ENCODE measurements around the gene KCNK13.

Gene KCNK13

DNA sequence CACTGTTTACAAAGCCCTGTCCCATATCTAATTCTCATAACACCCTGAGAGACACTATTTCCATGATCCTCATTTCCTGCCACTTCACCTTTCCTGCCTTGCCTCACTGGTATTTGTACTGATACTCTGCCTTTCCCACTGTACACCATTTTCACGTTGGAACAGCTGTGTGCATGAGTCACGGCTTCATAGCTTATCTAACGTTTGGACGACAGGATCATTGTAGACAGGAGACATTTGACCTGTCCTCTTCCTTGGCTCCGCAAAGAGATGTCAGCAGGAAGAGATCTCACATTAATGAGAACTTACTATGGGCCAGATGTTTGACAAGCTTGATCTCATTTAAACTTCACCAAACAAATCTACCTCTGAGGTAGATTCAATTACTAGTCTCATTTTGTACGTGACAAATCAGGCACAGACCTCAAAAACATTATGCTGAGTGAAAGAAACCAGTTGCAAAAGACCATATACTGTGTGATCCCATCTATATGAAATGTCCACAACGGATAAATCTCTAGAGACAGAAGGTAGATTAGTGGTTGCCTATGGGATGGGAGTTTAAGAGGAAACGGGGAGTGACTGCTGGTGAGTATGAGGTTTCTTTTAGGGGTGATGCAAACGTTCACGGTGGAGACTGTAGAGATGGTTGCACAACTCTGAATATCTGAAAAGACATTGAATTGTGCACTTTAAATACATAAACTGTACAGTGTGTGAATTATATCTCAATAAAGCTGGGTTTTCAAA, 71.2 kb downstream of the KCNK13 start:
- no peak for DNase-seq (ENCODE audit: low spot score)

GRCh38 chr14:90136904-90137303, 75.1 kb downstream of the KCNK13 start:
- DNase-seq (ENCODE audit: low spot score) = no peak

- no peak for DNase-seq (ENCODE audit: low spot score)
Observed at GRCh38 chr14:90137807-90138206, 76.0 kb downstream of the KCNK13 start.

- no peak for DNase-seq (ENCODE audit: low spot score)
Observed at GRCh38 chr14:90139199-90139598, 77.4 kb downstream of the KCNK13 start.

GRCh38 chr14:90140298-90140955, 78.6 kb downstream of the KCNK13 start:
- DNase-seq (ENCODE audit: low spot score) = no peak

- DNase-seq (ENCODE audit: low spot score) = peak; percentile 17
Observed at GRCh38 chr14:90140956-90141316, 79.1 kb downstream of the KCNK13 start.

- no peak for DNase-seq (ENCODE audit: low spot score)
Observed at GRCh38 chr14:90153429-90153828, 91.6 kb downstream of the KCNK13 start.

GRCh38 chr14:90154110-90154509, 92.3 kb downstream of the KCNK13 start:
- DNase-seq (ENCODE audit: low spot score) = no peak

DNA sequence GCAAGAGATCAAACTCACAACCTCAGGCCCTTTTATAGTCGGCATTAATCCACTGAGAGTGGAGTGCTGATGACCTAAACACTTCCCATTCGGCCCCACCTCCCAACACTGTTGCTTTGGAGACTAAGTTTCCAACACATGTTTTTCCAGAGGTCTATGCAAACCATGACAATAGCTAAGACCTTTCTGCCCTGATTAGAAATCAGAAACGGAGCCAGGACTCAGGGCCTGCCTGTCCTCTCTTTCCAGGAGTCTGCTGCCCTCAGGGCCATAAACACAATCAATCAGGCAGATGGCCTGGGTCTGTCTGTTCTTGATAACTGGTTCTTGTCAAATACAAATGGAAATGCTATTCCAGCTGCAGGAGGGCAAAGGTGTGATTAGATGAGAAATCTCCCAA, 97.4 kb downstream of the KCNK13 start:
- no peak for DNase-seq (ENCODE audit: low spot score)

DNA sequence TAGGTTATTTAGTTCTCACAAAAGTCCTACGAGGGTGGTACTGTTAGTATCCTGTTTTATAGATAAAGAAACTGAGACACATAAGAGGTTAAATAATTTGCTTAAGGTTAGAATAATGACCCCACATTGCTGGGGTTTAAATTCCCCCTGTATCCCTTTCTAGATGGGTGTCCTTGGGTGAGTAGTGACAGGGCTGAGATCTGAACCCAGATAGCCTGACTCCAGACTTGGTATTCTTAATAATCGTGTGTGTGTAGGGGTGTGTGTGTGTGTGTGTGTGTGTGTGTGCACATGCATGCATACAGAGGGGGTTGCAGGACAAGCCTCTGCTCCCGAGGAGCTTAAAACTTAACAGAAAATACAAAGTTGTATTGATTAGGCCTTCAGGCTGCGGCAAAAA, 97.9 kb downstream of the KCNK13 start:
- DNase-seq (ENCODE audit: low spot score) = no peak

GRCh38 chr14:90161129-90161528, 99.3 kb downstream of the KCNK13 start:
- DNase-seq (ENCODE audit: low spot score) = no peak

- DNase-seq (ENCODE audit: low spot score) = peak; percentile 31
Observed at GRCh38 chr14:90168425-90169105, 106.8 kb downstream of the KCNK13 start.

DNA sequence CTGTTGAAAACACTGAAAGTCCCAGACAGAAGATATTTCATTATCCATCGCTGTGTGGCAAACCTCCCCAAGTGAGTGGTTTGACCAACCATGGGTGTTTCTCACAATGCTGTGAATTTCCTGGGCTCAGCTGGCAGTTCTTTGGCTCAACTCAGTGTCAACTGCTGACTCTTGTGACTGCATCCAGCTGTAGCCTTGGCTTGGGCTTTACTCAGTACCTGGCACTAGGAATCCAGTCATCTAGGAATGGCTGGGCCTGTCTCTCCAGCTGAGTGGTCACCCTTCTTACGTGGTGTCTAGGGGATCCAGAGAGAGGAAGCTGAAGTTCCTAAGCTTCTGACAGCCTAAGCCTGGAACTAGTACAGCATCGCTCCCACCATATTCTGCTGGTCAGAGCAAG, 113.8 kb downstream of the KCNK13 start:
- no peak for DNase-seq (ENCODE audit: low spot score)

- no peak for DNase-seq (ENCODE audit: low spot score)
Observed at GRCh38 chr14:90177539-90178189, 115.9 kb downstream of the KCNK13 start.

DNA sequence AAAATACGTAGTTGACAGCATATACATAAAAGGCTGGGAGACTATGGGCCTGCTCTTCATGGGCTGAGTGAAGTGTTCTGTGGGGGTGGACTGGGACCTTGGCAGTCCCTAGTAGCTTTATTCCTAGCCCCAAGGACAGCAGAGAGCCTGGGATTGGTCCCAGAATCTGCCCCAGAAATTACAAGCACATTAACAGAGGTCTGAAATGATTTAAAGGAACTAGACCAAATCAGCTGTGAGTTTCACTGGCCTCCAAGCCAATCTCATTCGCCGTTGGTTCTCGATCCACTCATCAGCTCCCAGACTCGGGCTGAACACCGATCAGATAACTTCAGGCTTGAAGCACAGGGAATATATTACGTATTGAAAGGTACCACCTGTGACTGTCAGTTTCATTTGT, 117.6 kb downstream of the KCNK13 start:
- DNase-seq (ENCODE audit: low spot score) = no peak

- DNase-seq (ENCODE audit: low spot score) = no peak
Observed at GRCh38 chr14:90179809-90180779, 118.3 kb downstream of the KCNK13 start.

DNA sequence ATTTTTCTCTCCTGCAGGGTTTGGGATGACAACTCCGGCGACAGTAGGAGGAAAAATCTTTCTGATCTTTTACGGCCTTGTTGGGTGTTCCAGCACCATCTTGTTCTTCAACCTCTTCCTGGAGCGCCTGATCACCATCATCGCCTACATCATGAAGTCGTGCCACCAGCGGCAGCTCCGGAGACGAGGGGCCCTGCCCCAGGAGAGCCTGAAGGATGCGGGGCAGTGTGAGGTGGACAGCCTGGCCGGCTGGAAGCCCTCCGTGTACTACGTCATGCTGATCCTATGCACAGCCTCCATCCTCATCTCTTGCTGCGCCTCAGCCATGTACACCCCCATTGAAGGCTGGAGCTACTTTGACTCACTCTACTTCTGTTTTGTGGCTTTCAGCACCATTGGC, 122.3 kb downstream of the KCNK13 start:
- DNase-seq (ENCODE audit: low spot score) = no peak

DNA sequence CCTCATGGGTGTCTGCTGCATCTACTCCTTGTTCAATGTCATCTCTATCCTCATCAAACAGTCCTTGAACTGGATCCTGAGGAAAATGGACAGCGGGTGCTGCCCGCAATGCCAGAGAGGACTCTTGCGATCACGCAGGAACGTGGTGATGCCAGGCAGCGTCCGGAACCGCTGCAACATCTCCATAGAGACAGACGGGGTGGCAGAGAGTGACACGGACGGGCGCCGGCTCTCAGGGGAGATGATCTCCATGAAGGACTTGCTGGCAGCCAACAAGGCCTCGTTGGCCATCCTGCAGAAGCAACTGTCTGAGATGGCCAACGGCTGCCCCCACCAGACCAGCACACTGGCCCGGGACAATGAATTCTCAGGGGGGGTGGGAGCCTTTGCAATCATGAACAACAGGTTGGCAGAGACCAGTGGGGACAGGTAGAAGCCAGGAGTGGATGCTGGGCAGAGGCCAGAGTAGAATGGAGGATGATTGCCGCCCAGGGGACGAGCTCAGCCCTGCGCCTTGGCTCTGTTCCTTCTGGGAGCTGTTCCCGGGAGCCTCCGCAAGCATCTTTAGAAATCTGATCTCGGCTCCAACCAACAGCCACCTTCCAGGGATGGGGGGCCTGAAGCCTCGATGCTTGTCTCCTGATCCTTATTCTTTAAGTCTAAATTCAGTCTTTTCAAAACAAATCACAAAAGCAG, 122.9 kb downstream of the KCNK13 start:
- no peak for DNase-seq (ENCODE audit: low spot score)

DNA sequence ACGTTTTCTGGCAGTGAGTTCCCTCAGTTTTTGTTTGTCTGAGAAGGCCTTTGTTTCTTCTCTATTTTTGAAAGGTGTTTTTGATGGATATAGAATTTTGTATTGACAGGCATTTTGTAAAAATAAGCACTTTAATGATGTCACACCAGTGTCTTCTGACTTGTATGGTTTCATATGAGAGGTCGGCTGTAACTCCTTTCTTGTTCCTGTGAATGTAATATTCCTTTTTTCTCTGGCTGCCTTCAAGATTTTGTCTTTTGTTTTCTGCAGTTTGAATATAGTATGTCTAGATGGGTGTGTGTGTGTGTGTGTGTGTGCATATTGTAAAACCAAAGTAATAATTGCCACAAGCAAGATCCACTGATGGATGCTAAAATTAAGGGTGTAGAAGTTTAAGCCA, 126.8 kb downstream of the KCNK13 start:
- DNase-seq (ENCODE audit: low spot score) = no peak

DNA sequence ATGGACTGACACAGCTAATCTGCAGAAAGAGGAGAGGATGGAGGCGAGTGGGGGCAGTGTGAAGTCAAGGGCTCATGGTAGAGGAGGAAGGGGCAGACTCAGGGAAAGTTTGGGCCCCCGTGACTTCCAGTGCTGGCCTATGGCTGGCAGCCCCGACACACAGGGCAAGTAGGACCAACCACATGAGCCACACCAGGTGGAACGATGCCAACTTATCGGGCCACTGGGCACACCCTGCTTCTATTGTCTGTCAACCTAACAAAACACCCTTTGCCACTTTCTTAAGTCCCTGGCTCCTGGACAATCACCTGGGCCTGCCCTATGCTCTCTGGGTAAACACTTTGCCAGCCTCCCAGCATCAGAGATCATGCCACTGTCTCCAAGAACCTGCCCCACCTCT, 129.4 kb downstream of the KCNK13 start:
- no peak for DNase-seq (ENCODE audit: low spot score)

DNA sequence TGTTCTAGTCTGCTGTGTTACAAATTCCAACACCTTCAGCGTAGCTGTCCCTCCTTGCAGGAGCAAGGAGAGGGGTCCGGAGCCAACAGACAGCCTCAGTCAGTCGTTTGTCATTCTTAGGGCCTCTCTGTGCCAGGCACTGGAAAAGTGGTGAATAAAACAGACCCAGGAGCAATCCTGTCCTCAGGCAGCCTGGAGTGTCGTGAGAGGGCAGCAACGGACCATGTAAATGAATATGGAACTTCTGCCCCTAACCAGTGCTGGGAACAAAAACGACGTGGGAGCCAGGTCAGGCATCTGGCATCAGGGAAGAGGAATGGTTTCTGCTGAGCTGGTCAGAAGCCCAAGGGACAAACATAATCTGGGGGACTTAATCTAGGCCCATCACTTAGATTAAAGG, 129.8 kb downstream of the KCNK13 start:
- DNase-seq (ENCODE audit: low spot score) = no peak

Measured in AG08395 (cell line).